C4-2B (cell line): ENCODE measurements around the gene DNM3.

ENCODE experiments used
- ZFX ChIP-seq: fragments of 450-650 bp; IDR thresholded peaks from 2 replicates; pipeline ENCODE4 v1.6.1; 2017
- TF ChIP-seq, protein P1 (sequence below): fragments of 450-650 bp; conservative IDR thresholded peaks from 2 replicates; pipeline ENCODE4 v1.5.1; 2017; ENCODE audit warnings: mild to moderate bottlenecking

DNA sequence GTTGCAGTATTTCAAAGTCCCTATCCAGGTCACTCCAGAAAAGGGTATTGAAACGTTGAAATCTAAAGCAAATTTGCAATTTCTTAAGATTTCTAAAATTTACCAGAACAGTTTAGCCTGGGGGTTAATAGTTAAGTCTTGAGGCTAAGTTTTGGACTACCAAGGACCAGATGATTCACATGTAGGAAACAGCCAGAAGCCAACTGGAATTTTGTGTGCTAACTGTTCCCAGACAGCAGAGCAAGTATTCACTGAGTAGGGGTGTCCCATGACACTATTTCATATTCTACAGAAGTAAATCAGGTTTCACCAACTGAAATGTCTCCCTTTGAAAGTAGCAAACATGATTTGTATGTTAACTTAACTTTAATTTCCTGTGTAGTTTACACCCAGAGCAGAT, 567.7 kb downstream of the DNM3 start:
- TF ChIP-seq, protein P1, sequence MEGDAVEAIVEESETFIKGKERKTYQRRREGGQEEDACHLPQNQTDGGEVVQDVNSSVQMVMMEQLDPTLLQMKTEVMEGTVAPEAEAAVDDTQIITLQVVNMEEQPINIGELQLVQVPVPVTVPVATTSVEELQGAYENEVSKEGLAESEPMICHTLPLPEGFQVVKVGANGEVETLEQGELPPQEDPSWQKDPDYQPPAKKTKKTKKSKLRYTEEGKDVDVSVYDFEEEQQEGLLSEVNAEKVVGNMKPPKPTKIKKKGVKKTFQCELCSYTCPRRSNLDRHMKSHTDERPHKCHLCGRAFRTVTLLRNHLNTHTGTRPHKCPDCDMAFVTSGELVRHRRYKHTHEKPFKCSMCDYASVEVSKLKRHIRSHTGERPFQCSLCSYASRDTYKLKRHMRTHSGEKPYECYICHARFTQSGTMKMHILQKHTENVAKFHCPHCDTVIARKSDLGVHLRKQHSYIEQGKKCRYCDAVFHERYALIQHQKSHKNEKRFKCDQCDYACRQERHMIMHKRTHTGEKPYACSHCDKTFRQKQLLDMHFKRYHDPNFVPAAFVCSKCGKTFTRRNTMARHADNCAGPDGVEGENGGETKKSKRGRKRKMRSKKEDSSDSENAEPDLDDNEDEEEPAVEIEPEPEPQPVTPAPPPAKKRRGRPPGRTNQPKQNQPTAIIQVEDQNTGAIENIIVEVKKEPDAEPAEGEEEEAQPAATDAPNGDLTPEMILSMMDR, result no peak
- no peak for TF ChIP-seq ZFX
